GM19372 (cell line): ENCODE results near the gene CNR2.
"Not testable (repeated sequence)": the region's sequence is repeated elsewhere in the genome, so short reads cannot be mapped to it uniquely, and the experiment has no call there.

ENCODE experiments used
- ATAC-seq: cut with Tn5 transposase; IDR thresholded peaks from one replicate; pipeline ENCODE4 v1.9.1; 2021; ENCODE audit warnings: mild to moderate bottlenecking, low read depth, moderate library complexity; ENCODE audit not compliant: unreplicated experiment

CNR2 gene

GRCh38 chr1:23845163-23845562 is 68.0 kb downstream of the CNR2 start:
- no peak for ATAC-seq

- no peak for ATAC-seq
Observed at GRCh38 chr1:23843644-23844043, 69.5 kb downstream of the CNR2 start.

DNA sequence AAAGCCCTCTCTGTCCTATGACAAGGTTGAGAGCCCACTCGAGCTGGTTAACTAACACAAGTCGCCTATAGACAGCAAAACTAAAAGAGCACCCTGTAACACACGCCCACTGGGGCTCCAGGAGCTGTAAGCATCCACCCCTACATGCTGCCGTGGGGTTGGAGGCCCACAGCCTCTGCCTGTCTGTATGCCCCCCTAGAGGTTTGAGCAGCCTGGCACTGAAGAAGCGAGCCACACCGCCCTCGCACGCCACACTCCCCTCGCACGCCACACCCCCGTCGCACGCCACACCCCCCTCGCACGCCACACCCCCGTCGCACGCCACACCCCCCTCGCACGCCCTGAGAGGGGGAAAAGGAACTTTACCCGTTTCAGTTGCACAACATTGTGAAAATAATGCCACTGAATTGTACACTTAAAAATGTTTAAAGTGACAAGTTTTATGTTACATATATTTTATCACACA is 74.7 kb downstream of the CNR2 start:
- ATAC-seq: no peak

- ATAC-seq: no peak
Observed at GRCh38 chr1:23837908-23838307, 75.3 kb downstream of the CNR2 start.

- no peak for ATAC-seq
Observed at GRCh38 chr1:23836037-23836436, 77.1 kb downstream of the CNR2 start.

DNA sequence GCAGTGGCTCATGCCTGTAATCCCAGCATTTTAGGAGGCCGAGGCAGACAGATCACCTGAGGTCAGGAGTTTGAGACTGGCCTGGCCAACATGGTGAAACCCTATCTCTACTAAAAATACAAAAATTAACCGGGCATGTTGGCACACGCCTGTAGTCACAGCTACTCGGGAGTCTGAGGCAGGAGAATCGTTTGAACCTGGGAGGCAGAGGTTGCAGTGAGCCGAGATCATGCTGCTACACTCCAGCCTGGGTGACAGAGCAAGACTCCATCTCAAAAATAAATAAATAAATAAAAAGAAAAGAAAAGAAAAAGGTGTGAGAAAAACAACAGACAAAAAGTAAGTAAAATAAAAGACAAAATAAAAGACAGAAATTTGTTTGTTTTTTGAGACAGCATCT is 79.0 kb downstream of the CNR2 start:
- ATAC-seq: not testable (repeated sequence)

- ATAC-seq: no peak
Observed at GRCh38 chr1:23827717-23828116, 85.4 kb downstream of the CNR2 start.

GRCh38 chr1:23826590-23826989 is 86.6 kb downstream of the CNR2 start:
- not testable (repeated sequence) for ATAC-seq

GRCh38 chr1:23825762-23826522 is 87.2 kb downstream of the CNR2 start:
- ATAC-seq: peak; percentile 41

GRCh38 chr1:23825076-23825761 is 87.9 kb downstream of the CNR2 start, which contains the start of gene HMGCL:
TSS of gene HMGCL (minus strand) at chr1:23825429. CDS start at chr1:23825415, 14 bp downstream.
- peak; percentile 81 for ATAC-seq

- no peak for ATAC-seq
Observed at GRCh38 chr1:23824711-23825075, 88.5 kb downstream of the CNR2 start.

DNA sequence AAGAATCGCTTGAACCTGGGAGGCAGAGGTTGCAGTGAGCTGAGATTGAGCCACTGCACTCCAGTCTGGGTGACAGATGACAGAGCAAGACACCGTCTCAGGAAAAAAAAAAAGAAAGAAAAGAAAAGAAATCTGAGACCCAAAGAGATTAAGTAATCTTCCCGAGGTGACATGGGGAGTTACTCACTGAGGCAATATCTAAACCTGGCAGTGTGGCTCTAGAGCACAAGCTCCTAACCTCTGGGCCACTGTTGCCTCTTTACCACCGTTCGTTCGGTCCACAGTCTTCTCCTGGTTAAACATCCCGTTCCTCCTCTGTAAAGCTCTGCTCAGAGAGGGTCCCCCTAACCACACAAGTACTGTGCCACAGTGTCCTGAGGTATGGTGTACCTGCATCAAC is 89.4 kb downstream of the CNR2 start:
- ATAC-seq: no peak
